Ishikawa (cell line): ENCODE data around the gene SMR3A.

Source experiments
- CEBPB ChIP-seq: IDR thresholded peaks from 2 replicates; pipeline ENCODE4 v1.6.1; 2012
- CREB1 ChIP-seq: IDR thresholded peaks from 2 replicates; pipeline ENCODE4 v1.6.1; 2012; ENCODE audit warnings: low read depth
- FOXM1 ChIP-seq: IDR thresholded peaks from 2 replicates; pipeline ENCODE4 v1.6.1; 2012; ENCODE audit warnings: low read depth, borderline replicate concordance
- NFIC ChIP-seq: IDR thresholded peaks from 2 replicates; pipeline ENCODE4 v1.6.1; 2012
- RAD21 ChIP-seq: IDR thresholded peaks from 2 replicates; pipeline ENCODE4 v1.6.1; 2012; ENCODE audit warnings: low read depth
- TAF1 ChIP-seq: IDR thresholded peaks from 2 replicates; pipeline ENCODE4 v1.6.1; 2012; ENCODE audit warnings: low read depth, mild to moderate bottlenecking
- TEAD4 ChIP-seq: IDR thresholded peaks from 2 replicates; pipeline ENCODE4 v1.6.1; 2012
- YY1 ChIP-seq: IDR thresholded peaks from 2 replicates; pipeline ENCODE4 v1.6.1; 2012; ENCODE audit warnings: low read depth
- TF ChIP-seq, protein P1 (sequence below): IDR thresholded peaks from 2 replicates; pipeline ENCODE4 v1.6.1; 2012; ENCODE audit warnings: low read depth, mild to moderate bottlenecking
- TF ChIP-seq, protein P2 (sequence below): IDR thresholded peaks from 2 replicates; pipeline ENCODE4 v1.6.1; 2012

DNA sequence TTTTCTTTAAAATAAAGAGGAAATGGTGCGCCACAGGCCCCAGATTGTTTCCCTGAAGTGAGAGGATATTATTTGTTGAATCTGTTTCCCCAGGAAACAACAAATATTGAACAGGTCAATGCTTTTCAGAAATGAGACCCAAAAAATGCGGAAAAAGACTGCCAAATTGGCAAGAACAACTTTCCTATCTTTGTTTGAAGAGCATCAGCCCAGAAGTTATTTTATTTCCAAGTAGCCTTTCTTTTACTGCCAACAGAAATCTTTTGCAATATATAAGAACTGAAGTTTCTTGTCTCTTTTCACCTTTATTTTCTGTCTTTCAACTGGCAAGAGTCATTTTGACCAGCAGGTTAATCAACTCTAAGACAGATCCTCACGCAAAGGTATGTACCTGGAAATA is at the start of gene SMR3A:
- TF ChIP-seq CEBPB: no peak
- TF ChIP-seq, protein P1, sequence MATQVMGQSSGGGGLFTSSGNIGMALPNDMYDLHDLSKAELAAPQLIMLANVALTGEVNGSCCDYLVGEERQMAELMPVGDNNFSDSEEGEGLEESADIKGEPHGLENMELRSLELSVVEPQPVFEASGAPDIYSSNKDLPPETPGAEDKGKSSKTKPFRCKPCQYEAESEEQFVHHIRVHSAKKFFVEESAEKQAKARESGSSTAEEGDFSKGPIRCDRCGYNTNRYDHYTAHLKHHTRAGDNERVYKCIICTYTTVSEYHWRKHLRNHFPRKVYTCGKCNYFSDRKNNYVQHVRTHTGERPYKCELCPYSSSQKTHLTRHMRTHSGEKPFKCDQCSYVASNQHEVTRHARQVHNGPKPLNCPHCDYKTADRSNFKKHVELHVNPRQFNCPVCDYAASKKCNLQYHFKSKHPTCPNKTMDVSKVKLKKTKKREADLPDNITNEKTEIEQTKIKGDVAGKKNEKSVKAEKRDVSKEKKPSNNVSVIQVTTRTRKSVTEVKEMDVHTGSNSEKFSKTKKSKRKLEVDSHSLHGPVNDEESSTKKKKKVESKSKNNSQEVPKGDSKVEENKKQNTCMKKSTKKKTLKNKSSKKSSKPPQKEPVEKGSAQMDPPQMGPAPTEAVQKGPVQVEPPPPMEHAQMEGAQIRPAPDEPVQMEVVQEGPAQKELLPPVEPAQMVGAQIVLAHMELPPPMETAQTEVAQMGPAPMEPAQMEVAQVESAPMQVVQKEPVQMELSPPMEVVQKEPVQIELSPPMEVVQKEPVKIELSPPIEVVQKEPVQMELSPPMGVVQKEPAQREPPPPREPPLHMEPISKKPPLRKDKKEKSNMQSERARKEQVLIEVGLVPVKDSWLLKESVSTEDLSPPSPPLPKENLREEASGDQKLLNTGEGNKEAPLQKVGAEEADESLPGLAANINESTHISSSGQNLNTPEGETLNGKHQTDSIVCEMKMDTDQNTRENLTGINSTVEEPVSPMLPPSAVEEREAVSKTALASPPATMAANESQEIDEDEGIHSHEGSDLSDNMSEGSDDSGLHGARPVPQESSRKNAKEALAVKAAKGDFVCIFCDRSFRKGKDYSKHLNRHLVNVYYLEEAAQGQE: no peak
- no peak for TF ChIP-seq NFIC
- no peak for TF ChIP-seq YY1
- no peak for TF ChIP-seq TAF1
- no peak for TF ChIP-seq TEAD4
- TF ChIP-seq, protein P2, sequence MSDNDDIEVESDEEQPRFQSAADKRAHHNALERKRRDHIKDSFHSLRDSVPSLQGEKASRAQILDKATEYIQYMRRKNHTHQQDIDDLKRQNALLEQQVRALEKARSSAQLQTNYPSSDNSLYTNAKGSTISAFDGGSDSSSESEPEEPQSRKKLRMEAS: no peak
- no peak for TF ChIP-seq RAD21
- no peak for TF ChIP-seq CREB1
- TF ChIP-seq FOXM1: no peak
